Large intestine (tissue), 3 donors: Measurements from ENCODE around the gene ZW10. TPM values are rescaled to one million over a fixed set of nuclear protein-coding genes. Genes with fewer than 3 reads are reported as not detected.

ENCODE experiments used
- DNase-seq, 2 donors: peaks; one replicate each; pipeline versions ENCODE4 v3.0.0 to v3.0.0-alpha.2; 2013
- H3K27ac ChIP-seq: one replicate; pipeline ENCODE4 v1.5.1; 2013; ENCODE audit warnings: low read length
- H3K27me3 ChIP-seq: 2 replicates; pipeline ENCODE4 v1.6.1; 2013; ENCODE audit warnings: low read length; ENCODE audit not compliant: control insufficient read depth, insufficient read depth
- H3K36me3 ChIP-seq: 2 replicates; pipeline ENCODE4 v1.6.1; 2013; ENCODE audit warnings: low read length; ENCODE audit not compliant: control insufficient read depth, insufficient read depth
- H3K4me1 ChIP-seq: one replicate; pipeline ENCODE4 v1.6.1; 2013; ENCODE audit warnings: low read length; ENCODE audit not compliant: control insufficient read depth, insufficient read depth
- H3K4me3 ChIP-seq: one replicate; pipeline ENCODE4 v1.5.1; 2013; ENCODE audit warnings: low read length
- H3K9me3 ChIP-seq: one replicate; pipeline ENCODE4 v1.6.1; 2013; ENCODE audit warnings: mild to moderate bottlenecking, low read depth, low read length, moderate library complexity; ENCODE audit not compliant: control insufficient read depth
- WGBS: methylation state at CpG from one replicate; pipeline ENCODE4 v1.1.5; 2013; ENCODE audit warnings: low lambda C conversion rate; ENCODE audit not compliant: insufficient coverage; 5-methylcytosine and 5-hydroxymethylcytosine counted together
- polyA plus RNA-seq: library from polyadenylated mRNA; unstranded; fragments of 120-200 nt; gene quantifications from one replicate; pipeline ENCODE4 v1.2.1, GENCODE V29; 2013

Gene ZW10
- polyA plus RNA-seq, 1 donor, result 14.7 TPM

GRCh38 chr11:113685654-113686359, 87.7 kb downstream of the ZW10 start:
- Histone ChIP-seq H3K4me1 (peaks cover 14% of the 10 kb centered on the region), H3K4me3 (no peak overlapping the region), H3K9me3 (peaks cover 3% of the 10 kb centered on the region), H3K27me3 (no peaks in the 10 kb centered on the region), H3K27ac (no peak overlapping the region), H3K36me3 (no peaks in the 10 kb centered on the region)
- WGBS, result 17% methylated on average over 1 of the region's 2 CpGs
- DNase-seq, result peak in 1 of 2 donors; percentile 26

- DNase-seq, result no peak
- Histone ChIP-seq H3K4me1 (peaks cover 6% of the 10 kb centered on the region), H3K27ac (no peak overlapping the region), H3K27me3 (no peaks in the 10 kb centered on the region), H3K9me3 (peaks cover under 1% of the 10 kb centered on the region), H3K36me3 (no peaks in the 10 kb centered on the region), H3K4me3 (no peak overlapping the region)
- no CpG with 5 or more reads among the region's 5 CpGs for WGBS
These were observed 89.0 kb downstream of the ZW10 start for GRCh38 chr11:113684496-113684895.

GRCh38 chr11:113683481-113684046, 89.9 kb downstream of the ZW10 start:
- H3K27ac ChIP-seq, result no peak overlapping the region
- no peak for DNase-seq
- no peaks in the 10 kb centered on the region for H3K9me3 ChIP-seq
- H3K27me3 ChIP-seq, result no peaks in the 10 kb centered on the region
- no peak overlapping the region for H3K4me3 ChIP-seq
- WGBS, result no CpG with 5 or more reads among the region's 6 CpGs
- H3K36me3 ChIP-seq, result no peaks in the 10 kb centered on the region
- H3K4me1 ChIP-seq, result peaks cover 6% of the 10 kb centered on the region

Other genes with a start within 250 kb of the ZW10 start
- gene TMPRSS5, start 67.4 kb downstream of the ZW10 start, polyA plus RNA-seq, result 0.75 TPM
- not detected for gene CLDN25, start 6.1 kb upstream of the ZW10 start, polyA plus RNA-seq
- 35.6 TPM for gene USP28, start 101.9 kb upstream of the ZW10 start, polyA plus RNA-seq
- gene HTR3B, start 131.1 kb upstream of the ZW10 start, polyA plus RNA-seq, result 0.34 TPM
- 2.1 TPM for gene HTR3A, start 201.4 kb upstream of the ZW10 start, polyA plus RNA-seq